H9 (cell line): ENCODE measurements around the gene VASH2. TPM values are rescaled to one million over a fixed set of nuclear protein-coding genes. Genes with fewer than 3 reads are reported as not detected.

Experiments used
- DNase-seq: peaks from one replicate; pipeline ENCODE4 v3.0.0-alpha.2; 2017
- H2AFZ ChIP-seq: one replicate; pipeline ENCODE4 v1.6.1; 2013; ENCODE audit warnings: mild to moderate bottlenecking, low read length, control low read depth, moderate library complexity
- H2AK5ac ChIP-seq: 2 replicates; pipeline ENCODE4 v1.6.1; 2013; ENCODE audit warnings: low read length, control low read depth, mixed read lengths; ENCODE audit not compliant: insufficient read length
- H2BK120ac ChIP-seq: one replicate; pipeline ENCODE4 v1.6.1; 2013; ENCODE audit warnings: low read depth, mild to moderate bottlenecking, low read length, control low read depth, inconsistent platforms; ENCODE audit not compliant: poor library complexity, severe bottlenecking
- H2BK12ac ChIP-seq: 2 replicates; pipeline ENCODE4 v1.6.1; 2013; ENCODE audit warnings: low read length, control low read depth, mixed read lengths, low read depth; ENCODE audit not compliant: insufficient read length
- H2BK15ac ChIP-seq: 2 replicates; pipeline ENCODE4 v1.6.1; 2013; ENCODE audit warnings: low read depth, low read length, control low read depth
- H2BK20ac ChIP-seq: one replicate; pipeline ENCODE4 v1.6.1; 2013; ENCODE audit warnings: low read depth, mild to moderate bottlenecking, low read length, control low read depth, inconsistent platforms; ENCODE audit not compliant: poor library complexity, severe bottlenecking
- H2BK5ac ChIP-seq: 2 replicates; pipeline ENCODE4 v1.6.1; 2013; ENCODE audit warnings: low read length, control low read depth, mixed read lengths; ENCODE audit not compliant: insufficient read length
- H3K14ac ChIP-seq: 2 replicates; pipeline ENCODE4 v1.6.1; 2013; ENCODE audit warnings: low read length, control low read depth; ENCODE audit not compliant: insufficient read depth
- H3K18ac ChIP-seq: 2 replicates; pipeline ENCODE4 v1.6.1; 2013; ENCODE audit warnings: low read depth, mild to moderate bottlenecking, mixed read lengths, low read length, control low read depth; ENCODE audit not compliant: insufficient read length
- H3K23ac ChIP-seq: 2 replicates; pipeline ENCODE4 v1.6.1; 2013; ENCODE audit warnings: low read length, control low read depth, mixed read lengths, low read depth; ENCODE audit not compliant: insufficient read length
- H3K23me2 ChIP-seq: 2 replicates; pipeline ENCODE4 v1.6.1; 2013; ENCODE audit warnings: low read depth, mild to moderate bottlenecking, mixed read lengths, low read length, control low read depth; ENCODE audit not compliant: insufficient read length, poor library complexity, severe bottlenecking
- H3K27ac ChIP-seq: 2 replicates; pipeline ENCODE4 v1.5.1; 2013; ENCODE audit warnings: low read length, control low read depth, mixed read lengths, low read depth; ENCODE audit not compliant: insufficient read length
- H3K27me3 ChIP-seq: 2 replicates; pipeline ENCODE4 v1.6.1; 2013; ENCODE audit warnings: low read length, control low read depth, inconsistent platforms; ENCODE audit not compliant: insufficient read depth
- H3K4ac ChIP-seq: 2 replicates; pipeline ENCODE4 v1.6.1; 2013; ENCODE audit warnings: low read depth, mild to moderate bottlenecking, control low read depth, inconsistent platforms, low read length, moderate library complexity
- H3K4me1 ChIP-seq: 2 replicates; pipeline ENCODE4 v1.6.1; 2013; ENCODE audit warnings: low read length, control low read depth, inconsistent platforms; ENCODE audit not compliant: insufficient read depth
- H3K4me2 ChIP-seq: 2 replicates; pipeline ENCODE4 v1.6.1; 2013; ENCODE audit warnings: low read length, control low read depth, mixed read lengths; ENCODE audit not compliant: insufficient read length, insufficient read depth
- H3K56ac ChIP-seq: 2 replicates; pipeline ENCODE4 v1.6.1; 2013; ENCODE audit warnings: low read depth, mild to moderate bottlenecking, mixed read lengths, low read length, control low read depth; ENCODE audit not compliant: insufficient read length
- H3K79me1 ChIP-seq: 2 replicates; pipeline ENCODE4 v1.6.1; 2013; ENCODE audit warnings: low read depth, mild to moderate bottlenecking, moderate library complexity, low read length, control low read depth, inconsistent platforms; ENCODE audit not compliant: insufficient read depth, poor library complexity, severe bottlenecking
- H3K79me2 ChIP-seq: 2 replicates; pipeline ENCODE4 v1.6.1; 2013; ENCODE audit warnings: low read length, control low read depth, inconsistent platforms; ENCODE audit not compliant: insufficient read depth
- H3K9ac ChIP-seq: 2 replicates; pipeline ENCODE4 v1.6.1; 2013; ENCODE audit warnings: low read length, control low read depth, mixed read lengths; ENCODE audit not compliant: insufficient read length; ENCODE audit errors: extremely low read depth
- H3K9me3 ChIP-seq: one replicate; pipeline ENCODE4 v1.6.1; 2013; ENCODE audit warnings: low read depth, low read length, inconsistent platforms; ENCODE audit not compliant: control insufficient read depth
- H3T11ph ChIP-seq: one replicate; pipeline ENCODE4 v1.6.1; 2013; ENCODE audit warnings: mild to moderate bottlenecking, low read length, control low read depth, inconsistent platforms
- H4K20me1 ChIP-seq: one replicate; pipeline ENCODE4 v1.6.1; 2013; ENCODE audit not compliant: control insufficient read depth, insufficient read length, insufficient read depth
- H4K5ac ChIP-seq: 2 replicates; pipeline ENCODE4 v1.6.1; 2013; ENCODE audit warnings: low read depth, mild to moderate bottlenecking, mixed read lengths, low read length, control low read depth; ENCODE audit not compliant: insufficient read length
- H4K8ac ChIP-seq: replicated peaks from 2 replicates; pipeline ENCODE4 v1.6.1; 2013; ENCODE audit warnings: low read length, control low read depth, mixed read lengths, low read depth; ENCODE audit not compliant: insufficient read length
- H4K91ac ChIP-seq: 2 replicates; pipeline ENCODE4 v1.6.1; 2013; ENCODE audit warnings: low read depth, mild to moderate bottlenecking, moderate library complexity, mixed read lengths, low read length, control low read depth; ENCODE audit not compliant: insufficient read length
- H3K27ac Mint-ChIP-seq, 3 experiments: 2 replicates in 2 of 3; 3 replicates in 1 of 3; pipeline ENCODE4 v1.8.0; 2020 to 2021; ENCODE audit warnings: mixed read lengths in 3 of 3, mild to moderate bottlenecking in 1 of 3, moderate library complexity in 1 of 3
- H3K27me3 Mint-ChIP-seq: 2 replicates; pipeline ENCODE4 v1.8.0; 2021; ENCODE audit warnings: low read depth, mild to moderate bottlenecking, moderate library complexity, mixed read lengths
- H3K36me3 Mint-ChIP-seq, 3 experiments: 2 replicates in 2 of 3; 3 replicates in 1 of 3; pipeline ENCODE4 v1.8.0; 2020 to 2021; ENCODE audit warnings: low read depth in 3 of 3, mixed read lengths in 3 of 3; ENCODE audit not compliant: insufficient read depth in 1 of 3
- H3K4me1 Mint-ChIP-seq, 2 experiments: 2 replicates each; pipeline ENCODE4 v1.8.0; 2020; ENCODE audit warnings: mixed read lengths in 2 of 2
- H3K4me3 Mint-ChIP-seq, 2 experiments: 2 replicates in 1 of 2; 3 replicates in 1 of 2; pipeline ENCODE4 v1.8.0; 2020 to 2021; ENCODE audit warnings: mild to moderate bottlenecking in 2 of 2, mixed read lengths in 2 of 2, moderate library complexity in 1 of 2
- H3K9me3 Mint-ChIP-seq, 2 experiments: 2 replicates in 1 of 2; 3 replicates in 1 of 2; pipeline ENCODE4 v1.8.0; 2020; ENCODE audit warnings: mild to moderate bottlenecking in 2 of 2, mixed read lengths in 2 of 2, moderate library complexity in 1 of 2
- CTCF ChIP-seq: fragments of 200-600 bp; sonication (generic); conservative IDR thresholded peaks from 3 replicates; pipeline ENCODE4 v1.8.0; 2021; ENCODE audit warnings: antibody characterized with exemption, mild to moderate bottlenecking
- WGBS: extraction: QIAGEN DNeasy Blood & Tissue Kit; methylation state at CpG from one replicate; pipeline ENCODE4 v1.1.7; 2013; ENCODE audit warnings: missing lambda C conversion rate, low lambda C conversion rate, mixed read lengths; ENCODE audit not compliant: insufficient read length; ENCODE audit errors: extremely low coverage; 5-methylcytosine and 5-hydroxymethylcytosine counted together
- total RNA-seq: library from RNA; stranded (reverse); gene quantifications from 2 replicates; pipeline ENCODE4 v1.2.1, GENCODE V29; 2021

VASH2 gene
- total RNA-seq, 1 experiment from 2014 or later = 76.1 TPM

- H4K8ac ChIP-seq = no peak overlapping the region
- no peak overlapping the region for H3K56ac ChIP-seq
- H3K27ac ChIP-seq = peak overlapping the region; percentile 87
- no peaks in the 10 kb centered on the region for H3K9me3 Mint-ChIP-seq
- H3K27me3 ChIP-seq = no peaks in the 10 kb centered on the region
- no peak overlapping the region for H3T11ph ChIP-seq
- no peak for DNase-seq
- peak overlapping the region; percentile 89 for H3K9ac ChIP-seq
- H3K14ac ChIP-seq = no peak overlapping the region
- peaks cover 8 to 11% of the 10 kb centered on the region in 2 experiments for H3K4me1 Mint-ChIP-seq
- TF ChIP-seq CTCF = no peak
- H3K27me3 Mint-ChIP-seq = no peaks in the 10 kb centered on the region
- H3K4me2 ChIP-seq = peak overlapping the region; percentile 99
- H2BK12ac ChIP-seq = no peak overlapping the region
- no peak overlapping the region for H2BK15ac ChIP-seq
- no peak overlapping the region for H2BK5ac ChIP-seq
- H3K9me3 ChIP-seq = no peaks in the 10 kb centered on the region
- H3K36me3 Mint-ChIP-seq = peaks cover 5 to 28% (median 27%) of the 10 kb centered on the region in 3 experiments; a peak in 6 of 7 replicates
- H3K4me1 ChIP-seq = peaks cover 2% of the 10 kb centered on the region; the same call in 1 of the 2 replicates
- peak overlapping the region; percentile 99 to 100 for H3K4me3 Mint-ChIP-seq
- no peaks in the 10 kb centered on the region for H3K79me1 ChIP-seq
- no peak overlapping the region for H2AFZ ChIP-seq
- peak overlapping the region in 2 of 3 experiments; percentile 99 to 100; a peak in 5 of 7 replicates for H3K27ac Mint-ChIP-seq
- no peak overlapping the region for H2BK20ac ChIP-seq
- H3K18ac ChIP-seq = no peak overlapping the region
- no CpG with 5 or more reads among the region's 7 CpGs for WGBS
- H4K91ac ChIP-seq = no peak overlapping the region
- no peaks in the 10 kb centered on the region for H4K20me1 ChIP-seq
- no peak overlapping the region for H2AK5ac ChIP-seq
- no peak overlapping the region for H4K5ac ChIP-seq
- H3K4ac ChIP-seq = no peak overlapping the region
- H3K23ac ChIP-seq = no peak overlapping the region
- peaks cover 5% of the 10 kb centered on the region; the same call in 1 of the 2 replicates for H3K79me2 ChIP-seq
- no peak overlapping the region for H2BK120ac ChIP-seq
- peaks cover 4% of the 10 kb centered on the region for H3K23me2 ChIP-seq
Measured at GRCh38 chr1:213014642-213015041, 64.3 kb downstream of the VASH2 start.
